HCT116 (cell line): ENCODE measurements around the gene COX15. TPM values are rescaled to one million over a fixed set of nuclear protein-coding genes. Genes with fewer than 3 reads are reported as not detected.

Source experiments
- ATAC-seq: fragments of 200-7000 bp; cut with Tn5 transposase; 2 replicates; pipeline ENCODE4 v1.9.1; 2020; ENCODE audit warnings: mild to moderate bottlenecking, moderate library complexity
- BruUV-seq: library from RNA; stranded (reverse); fragments of 400-500 nt; replicated peaks from 2 replicates; lab custom pipeline; 2021; lab: Mats Ljungman, UMichigan
- CTCF ChIA-PET: fragments of 300-600 bp; sonication (Branson Sonifier 250); formaldehyde crosslinking; loops from one replicate; lab custom pipeline; 2021; ENCODE audit warnings: antibody characterized with exemption; lab: Charles Lee
- POLR2A ChIA-PET: fragments of 300-600, 350-600 bp; sonication (Branson Sonifier 250); formaldehyde crosslinking; loops from one replicate; lab custom pipeline; 2021; ENCODE audit warnings: antibody characterized with exemption; lab: Charles Lee
- RAD21 ChIA-PET, 2 experiments: fragments of 300-600 bp; sonication (Branson Sonifier 250); formaldehyde crosslinking; loops; one replicate each; lab custom pipeline; 2023; ENCODE audit warnings: low total read pairs in 2 of 2; ENCODE audit not compliant: uncharacterized antibody in 2 of 2, unreplicated experiment in 2 of 2, low non-redundant PET in 1 of 2; lab: Charles Lee
- DNase-seq: peaks from one replicate; pipeline ENCODE4 v3.0.0-alpha.2; 2010; ENCODE audit warnings: low read depth, low spot score
- H2AFZ ChIP-seq: fragments of 200-600 bp; shearing (Covaris generic), sonication (generic); 2 replicates; pipeline ENCODE4 v1.6.1; 2017; ENCODE audit warnings: low read depth, mixed run types, mixed read lengths, antibody characterized with exemption, low read length; ENCODE audit not compliant: poor library complexity, severe bottlenecking
- H3K27ac ChIP-seq: 2 replicates; pipeline ENCODE4 v1.5.1; 2012; ENCODE audit warnings: low read depth, low read length
- H3K27me3 ChIP-seq: fragments of 200-600 bp; sonication (generic); 2 replicates; pipeline ENCODE4 v1.6.1; 2016; ENCODE audit warnings: mixed run types, low read length, mixed read lengths; ENCODE audit not compliant: insufficient read depth
- H3K36me3 ChIP-seq, 2 experiments: fragments of 200-500 bp in 1 of 2; fragments of 200-600 bp in 1 of 2; sonication (Bioruptor generic) in 1 of 2; sonication (generic) in 1 of 2; 2 replicates each; pipeline versions ENCODE4 v1.5.1 to v1.6.1; 2014 to 2016; ENCODE audit warnings: low read length in 2 of 2, inconsistent platforms in 1 of 2, mixed read lengths in 1 of 2, mixed run types in 1 of 2; ENCODE audit not compliant: insufficient read depth in 2 of 2, control insufficient read depth in 1 of 2
- H3K4me1 ChIP-seq, 2 experiments: fragments of 200-600 bp in 1 of 2; sonication (generic) in 1 of 2; 2 replicates each; pipeline versions ENCODE4 v1.5.1 to v1.6.1; 2012 to 2017; ENCODE audit warnings: low read length in 2 of 2, inconsistent platforms in 1 of 2, mild to moderate bottlenecking in 1 of 2, mixed read lengths in 1 of 2, mixed run types in 1 of 2, moderate library complexity in 1 of 2; ENCODE audit not compliant: insufficient read depth in 2 of 2, control insufficient read depth in 1 of 2
- H3K4me2 ChIP-seq: fragments of 200-600 bp; sonication (generic); 2 replicates; pipeline ENCODE4 v1.6.1; 2017; ENCODE audit warnings: mixed run types, low read length, mixed read lengths
- H3K4me3 ChIP-seq, 2 experiments: fragments of 200-600 bp in 1 of 2; sonication (generic) in 1 of 2; replicated peaks in 1 of 2; 2 replicates each; pipeline ENCODE4 v1.5.1; 2011 to 2016; ENCODE audit warnings: low read length in 2 of 2, control low read depth in 1 of 2, low read depth in 1 of 2, mild to moderate bottlenecking in 1 of 2, mixed read lengths in 1 of 2, mixed run types in 1 of 2
- H3K79me2 ChIP-seq: fragments of 200-600 bp; sonication (generic); 2 replicates; pipeline ENCODE4 v1.6.1; 2017; ENCODE audit warnings: mild to moderate bottlenecking, mixed run types, low read length, moderate library complexity, mixed read lengths; ENCODE audit not compliant: insufficient read depth
- H3K9ac ChIP-seq: fragments of 200-600 bp; sonication (generic); 2 replicates; pipeline ENCODE4 v1.6.1; 2016; ENCODE audit warnings: low read length, mixed read lengths
- H3K9me2 ChIP-seq: fragments of 200-600 bp; sonication (generic), shearing (Covaris generic); 2 replicates; pipeline ENCODE4 v1.6.1; 2017; ENCODE audit warnings: mixed run types, mild to moderate bottlenecking, moderate library complexity; ENCODE audit not compliant: insufficient read depth
- H3K9me3 ChIP-seq, 2 experiments: fragments of 200-500 bp in 1 of 2; fragments of 200-600 bp in 1 of 2; sonication (Bioruptor generic) in 1 of 2; sonication (generic) in 1 of 2; 2 replicates each; pipeline ENCODE4 v1.6.1; 2014 to 2017; ENCODE audit warnings: low read length in 2 of 2, mixed read lengths in 2 of 2, inconsistent platforms in 1 of 2, low read depth in 1 of 2, mild to moderate bottlenecking in 1 of 2, mixed run types in 1 of 2, moderate library complexity in 1 of 2; ENCODE audit not compliant: control insufficient read depth in 1 of 2, insufficient read depth in 1 of 2
- H4K20me1 ChIP-seq: fragments of 200-600 bp; sonication (generic), shearing (Covaris generic); 2 replicates; pipeline ENCODE4 v1.6.1; 2017; ENCODE audit warnings: mixed run types, mild to moderate bottlenecking, moderate library complexity; ENCODE audit not compliant: insufficient read depth
- CEBPB ChIP-seq: IDR thresholded peaks from 2 replicates; pipeline ENCODE4 v1.6.1; 2012; ENCODE audit warnings: low read depth
- CTCF ChIP-seq, 3 experiments: fragments of 200-600 bp in 1 of 3; sonication (generic) in 1 of 3; IDR thresholded peaks in 2 of 3; conservative IDR thresholded peaks in 1 of 3; 2 replicates each; pipeline ENCODE4 v1.5.1; 2012 to 2017; ENCODE audit warnings: low read depth in 2 of 3, low read length in 2 of 3, antibody characterized with exemption in 1 of 3, borderline replicate concordance in 1 of 3, control low read depth in 1 of 3, mild to moderate bottlenecking in 1 of 3, mixed read lengths in 1 of 3, mixed run types in 1 of 3, moderate library complexity in 1 of 3; ENCODE audit not compliant: insufficient read depth in 1 of 3
- EGR1 ChIP-seq: IDR thresholded peaks from 2 replicates; pipeline ENCODE4 v1.6.1; 2012; ENCODE audit warnings: low read depth
- ELF1 ChIP-seq: IDR thresholded peaks from 2 replicates; pipeline ENCODE4 v1.6.1; 2012; ENCODE audit warnings: low read depth, borderline replicate concordance
- EZH2 ChIP-seq: fragments of 200-600 bp; sonication (generic); IDR thresholded peaks from 2 replicates; pipeline ENCODE4 v1.6.1; 2017; ENCODE audit warnings: antibody characterized with exemption, mixed run types
- EZH2phosphoT487 ChIP-seq: fragments of 200-600 bp; IDR thresholded peaks from 2 replicates; pipeline ENCODE4 v1.6.1; 2018; ENCODE audit warnings: antibody characterized with exemption, borderline replicate concordance
- FOSL1 ChIP-seq: IDR thresholded peaks from 2 replicates; pipeline ENCODE4 v1.6.1; 2012; ENCODE audit warnings: low read depth
- JUND ChIP-seq: IDR thresholded peaks from 2 replicates; pipeline ENCODE4 v1.6.1; 2012
- POLR2A ChIP-seq: IDR thresholded peaks from 2 replicates; pipeline ENCODE4 v1.7.0; 2011; ENCODE audit warnings: borderline replicate concordance; ENCODE audit not compliant: insufficient read depth, insufficient read length; ENCODE audit errors: extremely low read depth
- SRF ChIP-seq: IDR thresholded peaks from 2 replicates; pipeline ENCODE4 v1.6.1; 2012; ENCODE audit warnings: low read depth
- ZNF274 ChIP-seq: fragments of 200-500 bp; sonication (Bioruptor generic); IDR thresholded peaks from 2 replicates; pipeline ENCODE4 v1.6.1; 2014; ENCODE audit warnings: mild to moderate bottlenecking, low read depth, low read length, inconsistent platforms
- intact Hi-C: fragments of 100-400 bp; cut with micrococcal nuclease; formaldehyde crosslinking; loops from 2 replicates; pipeline ENCODE4 v1.10.0; 2022
- total RNA-seq: library from RNA; stranded (reverse); gene quantifications from one replicate; pipeline ENCODE4 v1.2.1, GENCODE V29; 2021; ENCODE audit not compliant: unreplicated experiment

The COX15 gene
- total RNA-seq, 1 experiment from 2014 or later = 79.6 TPM

- ChIA-PET POLR2A (no interaction called here), CTCF (no interaction called here), RAD21 (no interaction called here)
- no TSS peak for BruUV-seq
- H3K27me3 ChIP-seq = no peaks in the 10 kb centered on the region
- no peak overlapping the region for H3K4me2 ChIP-seq
- DNase-seq (no peak), ATAC-seq (no peak)
- H3K27ac ChIP-seq = no peak overlapping the region
- H3K4me1 ChIP-seq = no peaks in the 10 kb centered on the region
- H3K4me3 ChIP-seq = no peak overlapping the region
- H3K9me2 ChIP-seq = no peaks in the 10 kb centered on the region
- H4K20me1 ChIP-seq = no peaks in the 10 kb centered on the region
- H3K36me3 ChIP-seq = peaks cover 43% of the 10 kb centered on the region in 2 experiments
- H3K79me2 ChIP-seq = no peaks in the 10 kb centered on the region
- no peak overlapping the region for H3K9ac ChIP-seq
- intact Hi-C loops = no loop called here
- no peak for TF ChIP-seq ELF1
- no peak for TF ChIP-seq JUND
- no peak for TF ChIP-seq POLR2A
- TF ChIP-seq EGR1 = no peak
- no peak for TF ChIP-seq ZNF274
- no peak for TF ChIP-seq FOSL1
- TF ChIP-seq SRF = no peak
- no peak for TF ChIP-seq CEBPB
- TF ChIP-seq CTCF (IDR thresholded peaks at IDR 0.05 in 2 of 3, conservative IDR thresholded peaks at IDR 0.05 in 1 of 3; ENCODE audit: borderline replicate concordance in 1 of 3, insufficient read depth in 1 of 3, low read depth in 2 of 3, low read length in 2 of 3) = no peak
- no peak for TF ChIP-seq EZH2
- no peak for TF ChIP-seq EZH2phosphoT487
- no peaks in the 10 kb centered on the region for H3K9me3 ChIP-seq
- H2AFZ ChIP-seq = no peak overlapping the region
Measured at GRCh38 chr10:99700649-99701048, 31.3 kb downstream of the COX15 start.
